Hematopoietic multipotent progenitor cell treated with erythropoietin and hydrocortisone succinate and interleukin-3 and kit ligand, for 8 days (in vitro differentiated cells): ENCODE measurements around the gene RAB6A.
"Not testable (repeated sequence)": the region's sequence is repeated elsewhere in the genome, so short reads cannot be mapped to it uniquely, and the experiment has no call there.

Source experiments
- DNase-seq: peaks from one replicate; pipeline ENCODE4 v3.0.0-alpha.2; 2015

RAB6A gene

DNA sequence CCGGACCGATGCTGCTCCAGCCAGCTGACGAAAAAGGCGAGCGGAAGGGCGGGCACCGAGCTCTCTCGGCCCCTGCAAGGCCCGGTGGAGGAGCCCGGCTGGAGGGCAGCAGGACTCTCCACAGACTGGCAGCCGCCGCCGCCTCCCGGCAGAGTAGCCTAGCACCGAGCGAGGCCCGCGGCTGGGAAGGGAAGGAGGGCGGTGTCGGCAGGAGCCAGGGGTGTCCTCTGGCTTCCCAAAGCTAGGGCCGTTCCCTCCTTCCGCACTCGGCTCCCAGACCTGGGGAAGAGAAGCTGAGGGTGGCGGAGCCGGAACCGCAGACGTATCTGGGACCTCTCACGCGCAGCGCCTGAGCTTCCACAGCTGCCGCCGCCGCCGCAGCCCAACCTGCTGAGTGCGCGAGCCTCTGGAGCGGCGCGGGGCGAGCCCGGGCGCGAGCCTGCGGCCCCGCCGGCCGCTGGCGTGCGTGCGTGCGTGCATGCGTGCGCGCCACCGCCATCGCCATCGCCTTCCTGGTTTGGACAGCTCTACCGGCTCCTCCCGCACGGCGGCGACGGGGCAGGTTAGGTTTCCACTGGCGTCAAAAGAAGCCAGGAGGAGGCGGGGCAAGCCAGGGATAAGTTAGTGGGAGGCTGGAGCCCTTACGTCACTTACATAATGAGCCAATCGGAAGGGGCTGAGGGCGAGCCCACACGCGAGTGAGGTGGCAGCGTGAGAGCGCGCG, at the start of gene RAB6A:
RAB6A (minus strand) TSS at position 396 of the 724 bp plus-strand sequence. CDS start 439 bp downstream, outside the sequence.
- DNase-seq = peak; percentile 100

DNA sequence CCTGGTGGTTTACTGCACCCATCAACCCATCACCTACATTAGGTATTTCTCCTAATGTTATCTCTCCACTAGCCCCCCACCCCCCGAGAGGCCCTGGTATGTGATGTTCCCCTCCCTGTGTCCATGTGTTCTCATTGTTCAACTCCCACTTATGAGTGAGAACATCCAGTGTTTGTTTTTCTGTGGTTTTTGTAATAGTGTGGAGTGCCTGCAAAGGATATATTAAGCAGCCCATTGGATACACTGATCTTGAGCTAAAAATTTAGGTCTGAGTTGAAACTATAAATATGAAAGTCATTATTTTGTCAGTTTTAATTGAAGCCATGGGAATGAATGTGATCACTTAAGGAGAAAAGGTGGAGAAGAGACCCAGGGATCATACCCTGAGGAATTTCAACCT, 49.8 kb upstream of the RAB6A start:
- DNase-seq = no peak

DNA sequence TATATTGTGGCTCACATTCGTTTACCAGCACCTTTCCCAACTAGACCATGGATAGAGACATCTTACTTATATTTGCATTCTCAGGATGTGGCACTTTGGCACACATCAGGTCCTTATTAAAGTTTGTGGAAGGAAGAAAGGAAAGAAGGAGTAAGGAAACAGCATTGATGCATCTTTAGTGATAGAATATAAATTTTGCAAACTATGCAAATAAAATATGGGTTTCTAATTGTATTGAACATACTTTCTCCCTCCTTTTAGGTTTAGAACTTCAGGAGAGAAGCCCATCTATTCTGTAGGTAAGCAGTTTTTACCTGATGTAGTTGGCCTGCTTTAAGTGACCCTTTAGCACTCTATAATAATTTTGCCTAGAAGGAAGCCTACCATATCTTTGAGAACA, 47.2 kb upstream of the RAB6A start:
- DNase-seq = no peak

DNA sequence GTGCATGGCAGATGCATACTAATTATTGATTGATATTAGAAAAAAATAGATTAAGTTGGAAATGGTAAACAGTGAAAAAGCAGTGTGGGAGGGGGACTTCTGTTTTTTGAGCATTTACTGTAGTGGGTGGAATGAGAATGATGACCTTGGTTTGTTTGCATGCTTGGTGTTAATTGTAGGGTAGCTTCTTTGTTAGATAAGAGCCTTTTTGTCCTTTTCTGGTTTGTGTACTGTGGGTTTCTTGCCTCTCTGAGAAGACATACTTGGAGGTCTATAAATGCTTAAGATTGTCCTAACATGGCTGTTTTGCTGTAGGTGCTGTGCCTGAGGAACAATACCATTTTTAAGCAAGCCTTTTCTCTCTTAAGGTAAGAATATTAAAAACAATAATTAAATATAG, 43.8 kb upstream of the RAB6A start:
- no peak for DNase-seq

DNA sequence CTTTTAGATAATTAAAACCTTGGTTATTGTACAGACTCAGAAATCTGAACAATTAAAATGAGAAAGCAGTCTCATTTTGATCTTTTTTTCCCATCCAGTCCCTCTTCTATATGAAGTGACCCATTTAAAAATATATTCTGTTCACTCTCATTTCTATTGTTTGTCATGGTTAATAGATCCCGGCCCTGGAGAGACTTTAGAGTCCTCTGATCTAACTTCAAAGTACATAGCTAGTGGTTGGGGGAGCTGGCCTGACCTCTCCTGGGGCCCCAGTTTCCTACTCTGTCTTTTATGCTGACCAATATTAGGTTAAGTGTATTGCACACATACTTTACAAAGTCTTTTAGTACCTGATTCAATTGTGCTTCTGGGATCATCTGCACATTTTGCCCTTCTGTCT, 40.3 kb upstream of the RAB6A start:
- no peak for DNase-seq

DNA sequence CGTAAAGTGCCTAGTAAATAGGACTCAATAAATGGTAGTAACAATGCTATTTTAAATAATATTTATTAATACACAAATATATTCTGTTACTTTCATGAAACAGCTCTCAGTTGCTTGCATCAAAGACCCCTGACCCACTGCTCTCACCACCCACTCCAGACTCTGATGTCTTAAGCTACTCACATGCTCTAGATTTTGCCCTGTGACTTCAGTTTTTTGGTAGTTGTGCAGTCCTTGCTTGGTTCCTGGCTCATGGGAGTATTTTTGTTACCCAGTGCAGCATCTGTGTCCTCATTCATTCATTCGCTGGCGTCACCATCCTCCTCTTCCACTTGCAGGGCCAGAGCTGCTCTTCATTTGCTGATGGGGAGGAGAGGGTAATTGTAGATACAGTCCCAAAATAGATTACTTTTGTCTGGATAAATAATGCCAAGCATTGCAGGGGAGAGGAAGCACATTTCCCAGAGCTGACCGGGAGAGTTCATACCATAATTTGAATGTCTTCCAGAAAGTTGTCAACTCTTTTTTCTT, 39.5 kb upstream of the RAB6A start:
- DNase-seq = no peak

DNA sequence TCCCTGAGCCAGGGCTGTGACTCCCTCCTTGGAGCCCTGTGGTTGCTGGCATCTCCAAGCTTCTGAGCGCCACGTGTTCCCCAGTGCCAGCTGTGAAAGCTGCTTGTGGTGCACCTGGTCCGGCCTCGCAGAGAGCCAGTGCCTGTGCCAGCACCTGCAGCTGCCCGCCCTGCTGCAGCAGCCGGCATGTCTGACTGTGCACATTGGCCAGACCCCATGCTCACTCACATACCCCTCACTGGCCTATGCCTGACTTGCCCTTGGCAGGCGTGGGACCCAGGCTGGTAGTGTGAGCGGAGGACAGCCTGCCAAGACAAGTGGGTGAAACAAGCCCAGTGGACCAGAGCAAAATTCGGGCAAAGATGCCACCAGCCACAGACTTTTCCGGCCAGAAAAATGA, 36.6 kb upstream of the RAB6A start:
- no peak for DNase-seq

DNA sequence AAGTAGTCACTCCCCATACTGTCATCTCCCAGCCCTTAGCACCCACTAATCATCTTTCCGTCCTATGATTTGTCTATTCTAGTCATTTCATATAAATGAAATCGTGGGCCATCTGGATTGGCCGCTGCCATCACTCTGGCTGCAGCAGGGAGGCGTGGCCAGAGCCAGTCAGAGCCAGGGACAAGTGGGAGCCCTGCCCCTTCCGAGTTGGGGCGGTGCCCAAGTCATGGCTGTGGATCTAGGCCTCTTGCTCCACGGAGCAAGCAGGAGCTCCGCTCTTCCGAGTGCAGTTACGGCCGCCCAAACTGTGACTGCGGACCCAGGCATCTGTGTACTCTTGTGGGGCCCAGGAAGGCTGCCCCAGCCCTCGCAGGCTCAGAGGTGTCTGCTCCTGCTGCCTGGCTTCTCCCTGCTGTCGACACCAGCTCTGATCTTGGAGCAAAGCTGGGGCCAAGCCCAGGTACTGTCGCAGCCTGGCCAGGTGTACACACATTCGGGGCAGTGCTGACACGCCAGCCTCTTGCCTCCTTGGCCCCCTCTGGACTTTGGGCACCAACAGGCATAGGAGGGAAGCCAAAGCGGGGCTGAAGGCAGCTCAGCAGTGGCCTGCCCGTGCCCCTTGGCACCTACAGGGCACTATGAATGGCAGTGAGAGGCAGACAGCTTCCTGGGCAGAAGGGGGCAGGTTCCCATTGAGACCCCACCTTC, 35.2 kb upstream of the RAB6A start:
- no peak for DNase-seq

DNA sequence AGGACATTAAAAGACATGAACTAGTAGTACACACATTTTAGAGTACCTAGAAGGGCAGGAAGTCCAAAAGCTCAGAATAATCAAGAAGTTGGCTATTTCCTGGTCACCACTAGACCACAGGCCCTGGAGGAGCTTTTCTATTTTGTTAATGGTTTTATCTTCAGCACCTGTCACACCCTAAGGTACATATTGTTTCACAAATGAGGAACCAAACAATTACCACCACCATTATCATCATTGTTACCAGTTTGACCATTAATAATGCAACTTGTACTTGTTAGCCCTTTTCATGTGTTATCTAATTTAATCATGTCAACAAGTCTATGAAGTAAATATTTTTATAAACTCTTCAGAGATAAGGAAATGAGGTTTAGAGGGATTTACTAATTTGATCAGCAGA, 31.7 kb upstream of the RAB6A start:
- DNase-seq = no peak

DNA sequence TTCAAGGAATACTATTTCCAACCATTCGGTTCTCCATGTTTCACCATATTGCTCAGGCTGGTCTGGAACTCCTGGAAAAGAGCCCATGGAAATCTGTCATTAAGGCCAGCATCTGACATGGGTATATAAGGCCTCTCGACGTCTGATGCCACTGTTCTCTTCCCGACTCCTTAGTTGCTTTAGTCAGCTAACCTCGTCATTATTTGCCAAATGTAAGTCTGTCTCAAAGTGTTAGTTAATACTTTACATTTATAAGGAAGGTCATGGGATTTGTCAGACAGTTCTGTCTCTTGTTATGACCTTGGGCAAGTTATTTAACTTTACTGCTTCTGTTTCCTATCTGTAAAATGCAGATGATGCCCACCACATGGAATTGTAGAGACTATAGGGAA, 28.4 kb upstream of the RAB6A start:
- DNase-seq = no peak

DNA sequence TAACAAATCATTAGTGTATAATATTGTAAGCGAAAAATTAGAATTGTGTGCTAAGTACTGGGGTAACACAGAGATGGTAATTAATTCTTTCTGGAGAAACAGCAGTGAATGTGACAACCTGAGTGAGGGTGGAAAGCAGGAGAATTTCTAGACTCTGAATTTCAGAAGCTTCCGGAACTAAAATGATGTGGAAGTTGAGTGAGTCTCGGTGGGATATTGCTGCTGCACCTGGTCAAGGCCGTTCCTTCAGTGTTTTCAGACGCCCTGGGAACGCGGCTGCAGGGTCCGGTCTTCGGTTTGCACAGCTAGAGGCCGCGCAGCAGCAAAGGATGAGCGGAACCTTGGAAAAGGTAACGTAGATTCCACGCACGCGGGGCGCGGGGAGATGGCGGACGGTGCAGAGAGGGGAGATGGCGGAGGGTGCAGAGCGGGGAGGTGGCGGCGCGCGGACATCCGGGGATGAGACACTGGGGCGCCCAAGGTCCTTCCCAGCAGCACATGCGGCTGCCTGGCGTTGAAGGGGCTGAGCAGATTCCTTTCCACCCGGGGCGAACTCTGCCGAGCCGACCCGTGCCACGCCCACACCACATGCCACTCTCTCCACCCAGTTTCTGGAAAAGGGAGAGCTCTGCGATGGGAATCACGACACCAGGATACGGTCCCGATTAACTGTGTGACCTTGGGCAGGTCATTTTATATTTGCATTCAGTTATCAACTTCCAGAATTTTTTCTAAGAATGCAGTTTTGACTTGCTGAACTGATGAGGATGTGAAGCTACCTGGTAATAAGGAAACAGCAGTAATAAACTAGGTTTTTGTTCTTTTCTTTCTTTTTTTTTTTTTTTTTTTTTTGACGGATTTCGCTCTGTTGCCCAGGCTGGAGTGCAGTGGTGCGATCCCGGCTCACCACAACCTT, 27.0 kb upstream of the RAB6A start, which contains the start of gene MRPL48:
MRPL48 (plus strand) TSS at position 232 of the 916 bp plus-strand sequence; CDS start at position 330, 98 bp downstream.
- DNase-seq = peak; percentile 92

DNA sequence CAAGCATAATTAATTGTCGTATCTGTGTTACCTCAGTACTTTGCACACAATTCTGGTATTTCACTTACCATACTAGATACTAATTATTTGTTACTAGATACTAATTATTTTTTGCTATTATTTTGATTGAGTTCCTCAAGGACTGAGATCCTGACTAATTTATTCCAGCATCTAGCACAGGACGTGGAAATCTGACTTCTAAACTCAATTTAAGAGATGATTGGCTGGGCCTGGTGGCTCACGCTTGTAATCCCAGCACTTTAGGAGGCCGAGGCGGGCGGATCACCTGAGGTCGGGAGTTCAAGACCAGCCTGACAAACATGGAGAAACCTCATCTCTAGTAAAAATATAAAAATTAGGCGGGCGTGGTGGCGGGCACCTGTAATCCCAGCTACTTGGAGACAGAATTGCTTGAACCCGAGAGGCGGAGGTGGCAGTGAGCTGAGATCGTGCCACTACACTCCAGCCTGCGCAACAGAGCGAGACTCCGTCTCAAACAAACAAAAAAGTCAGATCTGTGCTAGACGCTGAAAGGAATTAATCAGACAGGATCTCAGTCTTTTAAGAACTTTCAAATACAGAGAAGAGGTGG, 26.3 kb upstream of the RAB6A start:
- no peak for DNase-seq

DNA sequence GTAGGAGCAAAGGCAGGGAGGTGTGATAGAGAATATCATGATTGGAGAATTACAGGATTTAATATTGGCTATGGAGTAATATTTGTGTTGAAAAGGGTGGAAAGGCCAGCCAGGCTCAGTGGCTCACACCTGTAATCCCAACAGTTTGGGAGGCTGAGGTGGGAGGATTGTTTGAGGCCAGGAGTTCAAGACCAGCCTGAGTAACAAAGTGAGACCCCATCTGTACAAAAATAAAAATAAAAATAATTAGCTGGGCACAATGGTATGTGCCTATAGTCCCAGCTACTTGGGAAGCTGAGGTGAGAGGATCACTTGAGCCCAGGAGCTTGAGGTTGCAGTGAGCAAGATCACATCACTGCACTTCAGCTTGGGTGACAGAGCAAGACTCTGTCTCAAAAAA, 24.6 kb upstream of the RAB6A start:
- DNase-seq = not testable (repeated sequence)

DNA sequence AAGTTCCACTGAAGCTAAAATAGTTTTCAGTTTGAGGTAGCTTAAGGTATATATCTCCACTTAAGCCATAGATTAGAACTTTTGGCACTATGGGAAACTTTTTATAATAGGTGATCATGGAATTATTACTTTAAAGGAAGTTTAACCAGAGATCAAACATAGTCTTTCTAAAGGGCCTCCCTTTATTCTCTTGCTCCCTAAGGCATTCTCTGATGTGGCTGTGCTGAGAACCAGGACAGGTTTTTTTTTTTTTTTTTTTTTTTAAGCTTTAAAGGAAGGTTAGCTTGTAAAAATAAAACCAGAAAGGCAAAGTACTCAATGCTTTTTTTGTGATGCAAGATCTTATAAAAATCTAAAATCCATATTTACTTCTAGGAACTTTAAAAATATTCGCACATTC, 23.9 kb upstream of the RAB6A start:
- DNase-seq = no peak

DNA sequence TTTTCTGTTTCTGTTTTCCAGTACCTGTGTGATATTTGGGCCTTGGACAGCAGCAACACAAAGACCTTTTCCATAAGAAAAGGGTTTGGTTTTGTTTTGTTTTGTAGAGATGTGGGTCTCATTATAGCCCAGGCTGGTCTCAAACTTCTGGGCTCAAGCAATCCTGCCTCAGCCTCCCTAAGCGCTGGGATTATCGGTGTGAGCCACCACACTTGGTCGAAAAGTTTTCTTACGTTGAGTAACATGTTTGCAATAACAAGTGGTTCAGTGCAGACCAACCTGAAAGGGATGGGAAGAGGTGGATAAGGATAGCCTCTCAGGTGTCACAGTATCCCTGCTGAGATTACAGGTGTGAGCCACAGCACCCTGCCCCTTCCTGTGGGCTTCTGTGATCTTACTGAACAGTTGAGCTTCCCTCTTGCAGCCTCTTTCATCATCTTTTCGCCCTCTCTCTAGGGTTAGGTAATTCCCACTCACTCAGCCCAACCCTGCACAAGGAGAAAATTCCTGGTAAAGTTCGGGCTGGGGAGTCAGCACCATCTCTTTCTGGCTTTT, 23.3 kb upstream of the RAB6A start:
- no peak for DNase-seq

DNA sequence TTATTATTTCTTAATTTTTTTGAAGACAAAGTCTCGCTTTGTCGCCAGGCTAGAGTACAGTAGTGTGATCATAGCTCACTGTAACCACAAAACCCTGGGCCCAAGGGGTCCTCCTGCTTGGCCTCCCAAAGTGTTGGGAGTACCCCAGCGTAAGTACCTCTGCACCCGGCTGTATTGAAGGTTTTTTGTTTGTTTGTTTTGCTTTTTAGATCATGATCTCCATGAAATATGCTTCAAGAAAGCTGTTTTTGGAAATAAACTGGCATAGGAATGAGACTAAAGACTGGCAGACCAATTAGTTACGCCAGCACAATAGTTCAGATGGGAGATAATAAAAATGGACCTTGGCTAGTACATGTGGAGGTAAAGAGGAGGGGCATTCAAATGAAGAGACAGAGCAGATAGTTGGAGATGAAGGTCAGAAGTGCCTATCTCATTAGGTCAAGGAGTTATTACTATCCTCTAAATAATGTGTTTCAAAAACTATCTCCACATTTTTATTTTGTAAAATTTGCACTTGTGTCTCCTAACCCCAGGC, 22.7 kb upstream of the RAB6A start:
- no peak for DNase-seq

DNA sequence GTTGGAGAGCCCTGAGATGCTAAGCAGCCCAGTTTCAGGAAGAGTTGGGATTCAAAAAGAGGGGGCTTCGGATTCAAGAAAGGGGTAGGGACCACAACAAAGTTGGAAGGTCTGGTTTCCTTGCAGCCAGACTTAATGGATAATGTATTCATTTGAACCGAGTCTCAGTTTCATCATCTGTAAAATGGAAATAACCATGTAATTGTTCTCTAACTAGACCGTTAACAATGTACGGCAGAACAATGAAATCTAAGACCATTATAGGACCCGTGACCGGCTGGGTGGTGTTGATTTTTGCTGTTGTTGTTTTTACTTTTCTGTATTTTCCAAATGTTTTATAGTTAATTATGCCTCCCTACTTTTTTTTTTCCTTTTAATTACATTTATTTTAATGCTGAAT, 20.4 kb upstream of the RAB6A start:
- DNase-seq = no peak

DNA sequence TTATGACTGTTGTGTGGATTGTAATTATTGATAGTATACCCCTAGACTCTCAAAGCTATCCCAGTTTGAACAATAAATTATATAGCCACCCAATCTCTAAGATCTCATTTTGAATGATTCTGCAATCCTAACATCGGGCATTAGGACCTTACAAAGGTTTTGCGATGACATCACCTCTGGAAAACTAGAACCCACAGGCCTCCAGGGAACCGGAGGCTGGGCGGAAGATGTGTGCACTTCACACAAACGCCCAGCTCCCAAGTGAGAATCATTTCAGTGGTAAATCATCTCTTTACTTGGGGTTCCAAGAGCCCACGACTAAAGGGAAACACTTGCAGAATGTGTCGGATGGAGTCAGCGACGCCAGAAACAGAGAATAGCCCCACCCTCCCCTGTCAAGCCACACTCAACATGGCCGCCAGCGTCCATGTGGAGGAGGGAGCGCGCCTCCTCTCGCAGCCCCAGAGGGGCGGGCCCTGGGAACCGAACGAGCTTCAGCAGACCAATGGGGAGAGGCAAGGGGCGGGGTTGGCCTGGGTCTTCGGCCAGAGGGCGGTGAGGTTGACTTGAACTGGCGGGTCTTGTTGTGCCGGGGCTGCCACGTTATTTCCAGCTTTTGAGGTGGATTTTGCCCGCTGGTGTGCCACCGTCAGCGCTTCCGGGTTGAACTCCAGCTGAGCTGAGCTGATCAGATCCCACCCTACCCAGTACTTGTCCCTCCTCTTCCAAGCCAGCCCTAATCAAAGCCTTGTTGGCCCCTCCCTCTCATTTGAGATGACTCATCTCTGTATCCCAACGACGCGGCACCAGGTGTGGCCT, 18.4 kb upstream of the RAB6A start:
- DNase-seq = peak; percentile 98

DNA sequence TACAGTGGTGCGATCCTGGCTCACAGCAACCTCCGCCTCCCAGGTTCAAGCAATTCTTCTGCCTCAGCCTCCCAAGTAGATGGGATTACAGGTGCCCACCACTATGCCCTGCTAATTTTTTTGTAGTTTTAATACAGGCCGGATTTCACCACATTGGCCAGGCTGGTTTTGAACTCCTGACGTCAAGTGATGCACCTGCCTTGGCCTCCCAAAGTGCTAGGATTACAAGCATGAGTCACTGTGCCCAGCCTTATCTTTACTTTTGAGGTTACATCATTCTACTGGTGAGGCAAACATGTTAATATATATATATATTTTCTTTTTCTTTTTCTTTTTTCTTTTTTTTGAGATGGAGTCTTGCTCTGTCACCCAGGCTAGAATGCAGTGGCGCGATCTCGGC, 9.9 kb upstream of the RAB6A start:
- not testable (repeated sequence) for DNase-seq

DNA sequence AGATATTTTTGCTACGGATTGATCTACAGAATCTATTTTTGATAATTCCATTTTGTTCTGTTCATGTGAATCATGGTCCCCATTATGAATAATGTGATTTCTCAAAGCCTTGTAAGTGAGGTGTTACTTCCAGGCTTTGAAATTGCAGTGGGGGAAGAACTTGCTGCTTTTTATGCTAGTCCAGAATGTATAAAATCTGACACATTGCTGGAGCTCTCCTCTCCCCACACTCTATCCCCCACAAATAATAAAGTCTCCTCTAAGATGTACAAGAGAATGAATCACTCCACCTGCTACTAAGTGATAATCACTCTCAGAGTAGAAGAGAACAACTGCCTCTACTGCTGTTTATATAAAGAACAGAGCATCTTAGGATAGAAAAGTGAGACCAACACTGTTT, 5.9 kb upstream of the RAB6A start:
- DNase-seq = no peak

DNA sequence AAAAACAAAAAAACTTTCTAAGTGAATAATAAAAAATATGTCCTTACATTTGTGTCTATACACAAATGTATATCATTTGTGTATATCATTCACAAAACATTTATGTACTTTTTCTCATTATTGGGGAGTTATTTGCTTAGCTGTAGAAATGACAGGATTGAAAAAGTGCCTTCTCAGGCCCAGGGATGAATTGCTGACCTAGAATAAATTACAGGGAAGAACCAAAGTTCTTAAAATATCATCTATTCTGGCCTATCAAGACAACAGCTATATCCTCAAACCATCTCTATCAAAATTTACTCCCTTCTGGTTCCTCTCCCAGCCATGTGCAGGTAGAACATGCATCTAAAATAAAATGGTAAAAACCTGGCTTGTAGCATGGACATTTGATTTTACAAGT, 1.9 kb upstream of the RAB6A start:
- no peak for DNase-seq
